H1 (cell line): ENCODE data around the gene TMEM59L. TPM values are rescaled to one million over a fixed set of nuclear protein-coding genes. Genes with fewer than 3 reads are reported as not detected.

ENCODE experiments used
- CTCF ChIA-PET: fragments of 300-600 bp; sonication (Branson Sonifier 250); formaldehyde crosslinking; loops from one replicate; lab custom pipeline; 2021; ENCODE audit not compliant: partially characterized antibody; lab: Charles Lee
- POLR2A ChIA-PET: fragments of 300-600 bp; sonication (Branson Sonifier 250); formaldehyde crosslinking; loops from one replicate; lab custom pipeline; 2021; ENCODE audit warnings: inconsistent platforms; ENCODE audit not compliant: partially characterized antibody; lab: Charles Lee
- DNase-seq, 2 experiments: peaks; one replicate each; pipeline versions ENCODE4 v3.0.0 to v3.0.0-alpha.2; 2010 to 2022; ENCODE audit warnings: low spot score in 2 of 2, low read depth in 1 of 2, mixed read lengths in 1 of 2
- FAIRE-seq: peaks from 2 replicates; lab custom pipeline; 2011; peaks lifted over from hg19 to GRCh38; lab: Jason Lieb, UNC
- H2AFZ ChIP-seq: 2 replicates; pipeline ENCODE4 v1.8.1; 2012; ENCODE audit warnings: low read length, inconsistent platforms
- H2AK5ac ChIP-seq: 2 replicates; pipeline ENCODE4 v1.6.1; 2013; ENCODE audit warnings: low read depth, low read length
- H2BK120ac ChIP-seq: replicated peaks from 2 replicates; pipeline ENCODE3; 2013; ENCODE audit warnings: low read depth, low read length, inconsistent platforms
- H2BK12ac ChIP-seq: 2 replicates; pipeline ENCODE4 v1.6.1; 2013; ENCODE audit warnings: low read depth, low read length
- H2BK15ac ChIP-seq: 2 replicates; pipeline ENCODE4 v1.6.1; 2013; ENCODE audit warnings: low read length
- H2BK20ac ChIP-seq: 2 replicates; pipeline ENCODE4 v1.6.1; 2013; ENCODE audit warnings: low read length
- H2BK5ac ChIP-seq: 2 replicates; pipeline ENCODE4 v1.6.1; 2013; ENCODE audit warnings: low read depth, low read length
- H3K14ac ChIP-seq: 2 replicates; pipeline ENCODE4 v1.6.1; 2013; ENCODE audit warnings: inconsistent platforms; ENCODE audit not compliant: insufficient read length
- H3K18ac ChIP-seq: 2 replicates; pipeline ENCODE4 v1.6.1; 2013; ENCODE audit warnings: low read length; ENCODE audit errors: extremely low read depth
- H3K23ac ChIP-seq: 2 replicates; pipeline ENCODE4 v1.6.1; 2013; ENCODE audit warnings: inconsistent platforms; ENCODE audit not compliant: insufficient read length
- H3K23me2 ChIP-seq: 2 replicates; pipeline ENCODE4 v1.6.1; 2013; ENCODE audit warnings: low read depth, low read length
- H3K27ac ChIP-seq: 2 replicates; pipeline ENCODE4 v1.6.1; 2011; ENCODE audit warnings: low read depth, low read length, inconsistent platforms
- H3K27me3 ChIP-seq, 4 experiments: replicated peaks in 1 of 4; 1 replicate in 1 of 4; 2 replicates in 3 of 4; pipeline versions ENCODE4 v1.6.1 to v1.8.1; 2011 to 2013; ENCODE audit warnings: low read length in 3 of 4, mild to moderate bottlenecking in 3 of 4, inconsistent platforms in 2 of 4, mixed read lengths in 2 of 4, moderate library complexity in 1 of 4; ENCODE audit not compliant: control insufficient read depth in 3 of 4, insufficient read depth in 3 of 4; ENCODE audit errors: extremely low read depth in 1 of 4
- H3K36me3 ChIP-seq, 4 experiments: 2 replicates each; pipeline versions ENCODE4 v1.6.1 to v1.8.1; 2011 to 2013; ENCODE audit warnings: mild to moderate bottlenecking in 4 of 4, low read length in 3 of 4, moderate library complexity in 2 of 4, control low read depth in 1 of 4, inconsistent platforms in 1 of 4; ENCODE audit not compliant: insufficient read depth in 4 of 4, control insufficient read depth in 2 of 4
- H3K4ac ChIP-seq: replicated peaks from 2 replicates; pipeline ENCODE3; 2013; ENCODE audit warnings: low read length, low read depth, mixed read lengths, inconsistent platforms; ENCODE audit not compliant: insufficient read length
- H3K4me1 ChIP-seq, 4 experiments: replicated peaks in 1 of 4; 1 replicate in 1 of 4; 2 replicates in 3 of 4; pipeline versions ENCODE4 v1.6.1 to v1.8.1; 2011 to 2013; ENCODE audit warnings: low read length in 3 of 4, inconsistent platforms in 2 of 4, mixed read lengths in 1 of 4; ENCODE audit not compliant: insufficient read depth in 4 of 4, control insufficient read depth in 3 of 4
- H3K4me2 ChIP-seq, 2 experiments: 2 replicates each; pipeline versions ENCODE4 v1.6.1 to v1.8.1; 2011 to 2013; ENCODE audit warnings: low read depth in 2 of 2, low read length in 2 of 2, control low read depth in 1 of 2, inconsistent platforms in 1 of 2, mild to moderate bottlenecking in 1 of 2; ENCODE audit not compliant: insufficient read depth in 1 of 2
- H3K4me3 ChIP-seq, 4 experiments: fragments of 200-600, 300-600 bp in 1 of 4; sonication (generic), shearing (Covaris generic), sonication (Bioruptor Twin) in 1 of 4; 2 replicates each; pipeline versions ENCODE4 v1.5.1 to v1.8.1; 2011 to 2016; ENCODE audit warnings: low read length in 4 of 4, low read depth in 3 of 4, control low read depth in 2 of 4, inconsistent platforms in 2 of 4, mild to moderate bottlenecking in 2 of 4, mixed read lengths in 1 of 4, moderate library complexity in 1 of 4; ENCODE audit not compliant: insufficient read depth in 2 of 4; ENCODE audit errors: extremely low read depth in 1 of 4
- H3K56ac ChIP-seq: replicated peaks from 2 replicates; pipeline ENCODE3; 2013; ENCODE audit warnings: low read depth, mild to moderate bottlenecking, mixed read lengths, low read length, inconsistent platforms; ENCODE audit not compliant: insufficient read length
- H3K79me1 ChIP-seq: 2 replicates; pipeline ENCODE4 v1.6.1; 2013; ENCODE audit warnings: low read depth, low read length, control low read depth
- H3K79me2 ChIP-seq, 2 experiments: 2 replicates each; pipeline versions ENCODE4 v1.6.1 to v1.8.1; 2012 to 2013; ENCODE audit warnings: low read length in 2 of 2, mild to moderate bottlenecking in 2 of 2, inconsistent platforms in 1 of 2; ENCODE audit not compliant: insufficient read depth in 2 of 2, control insufficient read depth in 1 of 2
- H3K9ac ChIP-seq, 4 experiments: replicated peaks in 1 of 4; 1 replicate in 1 of 4; 2 replicates in 3 of 4; pipeline versions ENCODE4 v1.6.1 to v1.8.1; 2011 to 2013; ENCODE audit warnings: low read depth in 3 of 4, low read length in 3 of 4, control low read depth in 2 of 4, mild to moderate bottlenecking in 2 of 4, moderate library complexity in 2 of 4, inconsistent platforms in 1 of 4; ENCODE audit errors: extremely low read depth in 1 of 4
- H3K9me3 ChIP-seq, 2 experiments: 2 replicates each; pipeline versions ENCODE4 v1.6.1 to v1.8.1; 2012 to 2013; ENCODE audit warnings: mild to moderate bottlenecking in 2 of 2, moderate library complexity in 2 of 2, control low read depth in 1 of 2, inconsistent platforms in 1 of 2, low read depth in 1 of 2, low read length in 1 of 2, mixed read lengths in 1 of 2; ENCODE audit not compliant: insufficient read depth in 2 of 2
- H4K20me1 ChIP-seq, 2 experiments: replicated peaks in 1 of 2; 2 replicates each; pipeline versions ENCODE3 to v1.8.1; 2011 to 2013; ENCODE audit warnings: inconsistent platforms in 2 of 2, low read length in 2 of 2, mild to moderate bottlenecking in 1 of 2; ENCODE audit not compliant: insufficient read depth in 2 of 2, control insufficient read depth in 1 of 2
- H4K5ac ChIP-seq: 2 replicates; pipeline ENCODE4 v1.6.1; 2013; ENCODE audit warnings: low read length, low read depth, mixed read lengths, inconsistent platforms; ENCODE audit not compliant: insufficient read length
- H4K8ac ChIP-seq: 2 replicates; pipeline ENCODE4 v1.8.0; 2013; ENCODE audit warnings: mild to moderate bottlenecking, moderate library complexity, low read length, inconsistent platforms; ENCODE audit not compliant: insufficient read depth; ENCODE audit errors: extremely low read depth
- H4K91ac ChIP-seq: replicated peaks from 2 replicates; pipeline ENCODE3; 2013; ENCODE audit warnings: low read length, mixed read lengths, inconsistent platforms; ENCODE audit not compliant: insufficient read length
- CBX5 ChIP-seq: fragments of 300-800, 300-1000 bp; sonication (generic); IDR thresholded peaks from 2 replicates; pipeline ENCODE4 v1.7.1; 2016; ENCODE audit warnings: antibody characterized with exemption, low read length, low read depth
- KDM4A ChIP-seq: IDR thresholded peaks from one replicate; pipeline ENCODE4 v1.7.1; 2012; ENCODE audit warnings: low read depth, mild to moderate bottlenecking, moderate library complexity, low read length, inconsistent platforms; ENCODE audit not compliant: severe bottlenecking
- NRF1 ChIP-seq: IDR thresholded peaks from 2 replicates; pipeline ENCODE4 v1.6.1; 2011; ENCODE audit warnings: mild to moderate bottlenecking, low read depth, low read length, improper control_type of control experiment
- TAF7 ChIP-seq: optimal IDR thresholded peaks from 2 replicates; pipeline ENCODE3; 2011; ENCODE audit warnings: low read depth, mild to moderate bottlenecking, inconsistent platforms, low read length, moderate library complexity, borderline replicate concordance
- YY1 ChIP-seq: IDR thresholded peaks from 2 replicates; pipeline ENCODE4 v1.6.1; 2011; ENCODE audit warnings: low read depth, mild to moderate bottlenecking, low read length
- WGBS, 2 experiments: shearing (Covaris generic) in 1 of 2; methylation state at CpG; one replicate each; pipeline versions ENCODE4 v1.1.6 to v1.1.7; 2013 to 2015; ENCODE audit warnings: low lambda C conversion rate in 2 of 2, mixed read lengths in 2 of 2, inconsistent platforms in 1 of 2, low coverage in 1 of 2, missing lambda C conversion rate in 1 of 2; ENCODE audit not compliant: insufficient replicate concordance in 2 of 2, insufficient coverage in 1 of 2, insufficient read length in 1 of 2; ENCODE audit errors: extremely low coverage in 1 of 2, missing lambda C conversion rate in 1 of 2; 5-methylcytosine and 5-hydroxymethylcytosine counted together
- polyA plus RNA-seq, 7 experiments: library from polyadenylated mRNA; depleted of rRNA in 3 of 7; stranded (reverse) in 5 of 7; unstranded in 2 of 7; fragments of >200 nt in 5 of 7; fragments of 200-250 nt in 2 of 7; gene quantifications; 1 replicate in 5 of 7; 2 replicates in 1 of 7; 4 replicates in 1 of 7; pipeline versions ENCODE4 v1.2.1 to v1.2.3, GENCODE V29; 2011 to 2013; ENCODE audit warnings: missing spikeins in 2 of 7, mixed read lengths in 2 of 7
- total RNA-seq: library from RNA; stranded (reverse); fragmentation: NEBNext Ultra II Directional; extraction: Animal tissue kit (Norgen Biotek cat#: 25700); gene quantifications from 2 replicates; pipeline ENCODE4 v1.2.1, GENCODE V29; 2021

The TMEM59L gene
- total and polyA plus RNA-seq, 2 of the 8 experiments (the other 6 are each of a cell fraction or from before 2014, with no cell fraction given): 4.0 to 12.2 TPM

DNA sequence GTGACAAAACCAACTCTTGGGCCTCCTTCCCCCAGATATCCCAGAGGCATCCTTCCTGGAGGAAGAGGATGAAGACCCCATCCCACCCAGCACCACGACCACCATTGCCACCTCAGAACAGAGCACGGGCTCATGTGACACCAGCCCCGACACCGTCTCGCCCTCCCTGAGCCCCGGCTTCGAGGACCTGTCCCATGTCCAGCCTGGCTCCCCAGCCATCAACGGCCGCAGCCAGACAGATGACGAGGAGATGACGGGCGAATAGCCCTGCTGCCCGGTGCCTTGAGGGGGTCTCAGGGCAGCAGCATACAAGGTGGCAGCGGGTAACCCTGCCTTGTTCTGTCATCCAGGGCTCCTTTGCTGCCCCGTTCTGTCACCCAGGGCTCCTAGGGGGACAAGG lies 44.3 kb upstream of the TMEM59L start:
- no peak for FAIRE-seq
- POLR2A ChIA-PET: interaction anchor here (1.1 to 2.5 kb wide), 5 partner anchors 9 to 21 kb away, joined by 3 to 11 read pairs (median 5); partner anchors contain the start of gene REX1BD
- Histone ChIP-seq H2BK12ac (no peak overlapping the region), H3K23ac (no peak overlapping the region), H3K56ac (no peak overlapping the region), H3K14ac (no peak overlapping the region), H3K23me2 (peaks cover 10% of the 10 kb centered on the region), H2BK5ac (no peak overlapping the region), H3K4ac (no peak overlapping the region), H4K5ac (no peak overlapping the region), H3K9me3 (no peaks in the 10 kb centered on the region), H2AK5ac (no peak overlapping the region), H3K4me2 (no peak overlapping the region), H2BK120ac (no peak overlapping the region), H3K79me1 (peaks cover 9% of the 10 kb centered on the region), H2BK15ac (no peak overlapping the region), H4K20me1 (peaks cover 7 to 12% of the 10 kb centered on the region in 2 experiments), H3K27me3 (no peaks in the 10 kb centered on the region), H3K4me1 (peaks cover 0 to 9% (median 5%) of the 10 kb centered on the region in 4 experiments; a peak in 6 of 7 replicates), H3K36me3 (peaks cover 17 to 53% (median 37%) of the 10 kb centered on the region in 4 experiments), H4K8ac (no peak overlapping the region), H3K9ac (no peak overlapping the region), H2AFZ (no peak overlapping the region), H3K79me2 (peaks cover 12 to 16% of the 10 kb centered on the region in 2 experiments), H3K18ac (no peak overlapping the region), H3K27ac (no peak overlapping the region), H4K91ac (no peak overlapping the region), H3K4me3 (no peak overlapping the region), H2BK20ac (no peak overlapping the region)
- CTCF ChIA-PET: interaction anchor here (1.3 kb wide), 1 partner anchor 98 kb away, joined by 6 read pairs; no protein-coding TSS in a partner anchor
- no peak for DNase-seq
- TF ChIP-seq CBX5 (no peak), KDM4A (no peak), TAF7 (no peak), YY1 (no peak), NRF1 (no peak)
- WGBS, 2 experiments: 92% methylated on average over 15 of the region's 15 CpGs; no CpG with 5 or more reads in 1 of the 2 experiments
